DLD1 (cell line): ENCODE measurements around the gene CAGE1.

Experiments used
- in situ Hi-C: cut with HindIII; loops from 2 replicates; pipeline ENCODE4 v1.10.0; 2017; ENCODE audit warnings: low sequenced_read_pairs

CAGE1 gene

GRCh38 chr6:7312616-7313504, 76.7 kb downstream of the CAGE1 start, which contains the start of gene SSR1:
Gene SSR1 (minus strand): TSS chr6:7313199. CDS start chr6:7313120, 79 bp downstream.
- in situ Hi-C loops, result no loop called here

GRCh38 chr6:7311917-7312615, 77.5 kb downstream of the CAGE1 start:
- in situ Hi-C loops, result no loop called here

- in situ Hi-C loops, result no loop called here
Observed at GRCh38 chr6:7311176-7311575, 78.4 kb downstream of the CAGE1 start.

GRCh38 chr6:7309050-7309449, 80.5 kb downstream of the CAGE1 start:
- in situ Hi-C loops, result no loop called here

- in situ Hi-C loops, result no loop called here
Observed at GRCh38 chr6:7307533-7307932, 82.0 kb downstream of the CAGE1 start.

- in situ Hi-C loops, result no loop called here
Observed at GRCh38 chr6:7304821-7305220, 84.7 kb downstream of the CAGE1 start.

- in situ Hi-C loops, result no loop called here
Observed at GRCh38 chr6:7301702-7302101, 87.8 kb downstream of the CAGE1 start.

GRCh38 chr6:7300926-7301325, 88.6 kb downstream of the CAGE1 start:
- in situ Hi-C loops, result no loop called here

GRCh38 chr6:7298113-7298512, 91.4 kb downstream of the CAGE1 start:
- in situ Hi-C loops, result no loop called here

- in situ Hi-C loops, result no loop called here
Observed at GRCh38 chr6:7296602-7297001, 92.9 kb downstream of the CAGE1 start.

- in situ Hi-C loops, result no loop called here
Observed at GRCh38 chr6:7295916-7296315, 93.6 kb downstream of the CAGE1 start.

- in situ Hi-C loops, result no loop called here
Observed at GRCh38 chr6:7292596-7293255, 96.8 kb downstream of the CAGE1 start.

- in situ Hi-C loops, result no loop called here
Observed at GRCh38 chr6:7290079-7290478, 99.5 kb downstream of the CAGE1 start.

GRCh38 chr6:7285416-7285815, 104.1 kb downstream of the CAGE1 start:
- in situ Hi-C loops, result loop anchor here (10.0 kb wide), 1 partner anchor 299 kb away; no protein-coding TSS in a partner anchor

GRCh38 chr6:7283676-7284075, 105.9 kb downstream of the CAGE1 start:
- in situ Hi-C loops, result loop anchor here (10.0 kb wide), 1 partner anchor 301 kb away; no protein-coding TSS in a partner anchor

GRCh38 chr6:7282097-7282906, 107.2 kb downstream of the CAGE1 start:
- in situ Hi-C loops, result loop anchor here (10.0 kb wide), 1 partner anchor 302 kb away; no protein-coding TSS in a partner anchor
